Transverse colon (tissue), 4 donors: Measurements from ENCODE around the gene SLC29A3. TPM values are rescaled to one million over a fixed set of nuclear protein-coding genes. Genes with fewer than 3 reads are reported as not detected.

Experiments used
- DNase-seq: peaks from one replicate; pipeline ENCODE4 v3.0.0-alpha.2; 2019
- H3K27ac ChIP-seq, 4 donors: fragments of 200-600 bp; sonication (generic); 2 replicates each; pipeline ENCODE4 v1.5.1; 2016 to 2018; ENCODE audit warnings: inconsistent platforms in 4 of 4
- H3K27me3 ChIP-seq: fragments of 200-600 bp; sonication (generic); 2 replicates; pipeline ENCODE4 v1.5.1; 2017; ENCODE audit warnings: inconsistent platforms
- H3K36me3 ChIP-seq, 4 donors: fragments of 200-600 bp; sonication (generic); 2 replicates each; pipeline ENCODE4 v1.5.1; 2017 to 2019; ENCODE audit warnings: inconsistent platforms in 4 of 4
- H3K4me1 ChIP-seq, 4 donors: fragments of 200-600 bp; sonication (generic); 2 replicates each; pipeline ENCODE4 v1.5.1; 2017 to 2020; ENCODE audit warnings: inconsistent platforms in 4 of 4
- H3K4me3 ChIP-seq, 4 donors: fragments of 200-600 bp; sonication (generic); 1 replicate in 1 of 4; 2 replicates in 3 of 4; pipeline versions ENCODE4 v1.5.1 to v1.6.1; 2017 to 2019; ENCODE audit warnings: inconsistent platforms in 4 of 4
- H3K9me3 ChIP-seq, 2 donors: fragments of 200-600 bp; sonication (generic); 2 replicates each; pipeline ENCODE4 v1.5.1; 2017 to 2019; ENCODE audit warnings: inconsistent platforms in 2 of 2
- CTCF ChIP-seq, 5 experiments: fragments of 200-600 bp in 3 of 5; fragments of 450-650 bp in 2 of 5; sonication (generic) in 3 of 5; IDR thresholded peaks; 1 replicate in 2 of 5; 2 replicates in 3 of 5; pipeline ENCODE4 v1.5.1; 2016 to 2017; ENCODE audit warnings: antibody characterized with exemption in 5 of 5, inconsistent platforms in 3 of 5, mild to moderate bottlenecking in 2 of 5, moderate library complexity in 1 of 5
- EP300 ChIP-seq: sonication (generic); formaldehyde crosslinking; IDR thresholded peaks from one replicate; pipeline ENCODE4 v1.6.1; 2017; ENCODE audit warnings: antibody characterized with exemption, low read depth
- POLR2A ChIP-seq: fragments of 450-650 bp; IDR thresholded peaks from one replicate; pipeline ENCODE4 v1.6.1; 2016; ENCODE audit warnings: antibody characterized with exemption, mild to moderate bottlenecking, moderate library complexity
- POLR2AphosphoS5 ChIP-seq, 3 donors: sonication (generic); formaldehyde crosslinking; IDR thresholded peaks; one replicate each; pipeline ENCODE4 v1.6.1; 2016; ENCODE audit warnings: antibody characterized with exemption in 3 of 3
- WGBS, 2 donors: methylation state at CpG; one replicate each; pipeline ENCODE4 v1.1.5; 2018; ENCODE audit warnings: low coverage in 1 of 2; 5-methylcytosine and 5-hydroxymethylcytosine counted together
- in situ Hi-C, 4 donors: fragments of 200-750 bp; cut with MboI; loops; one replicate each; pipeline versions ENCODE4 v1.15.0 to v1.15.1; 2017; ENCODE audit warnings: low sequenced_read_pairs in 3 of 4, low pct_ligation_motif_present in 1 of 4, low pct_unique_long_range_greater_than_20kb in 1 of 4
- intact Hi-C: fragments of 100-400 bp; cut with DNase I; formaldehyde crosslinking; loops from one replicate; pipeline ENCODE4 v1.15.1; 2023; ENCODE audit warnings: low total_unique reads
- total RNA-seq, 4 donors: library from RNA; depleted of rRNA; stranded (reverse); fragments of >200 nt; gene quantifications; one replicate each; pipeline ENCODE4 v1.1.0, GENCODE V29; 2016

SLC29A3 gene
- total RNA-seq, 4 donors from 2014 or later, result 0.75 to 6.4 (median 3.4) TPM

DNA sequence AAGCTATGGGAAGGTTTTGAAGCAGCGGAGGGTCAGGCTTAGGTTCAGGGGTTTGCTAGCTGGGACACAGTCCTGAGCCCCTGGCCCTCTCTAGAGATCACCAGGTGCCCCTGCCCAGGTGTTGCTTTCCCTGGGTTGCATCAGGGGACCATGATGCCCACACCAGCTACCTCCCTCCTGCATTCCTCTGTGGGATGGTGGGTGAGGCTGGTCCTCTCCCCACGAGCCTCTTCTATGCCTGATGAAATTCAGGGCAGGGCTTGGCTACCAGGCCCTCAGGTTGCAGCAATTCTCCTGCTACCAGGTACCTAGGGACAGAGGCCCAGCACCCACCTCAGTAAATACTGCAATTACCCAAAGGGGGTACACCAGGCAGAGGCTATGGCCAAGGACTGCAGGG lies 10.8 kb upstream of the SLC29A3 start:
- WGBS, 2 donors, result 75% methylated on average over 2 of the region's 2 CpGs; no CpG with 5 or more reads in 1 of the 2 donors
- Histone ChIP-seq H3K4me1 (peaks cover 0 to 6% (median 0%) of the 10 kb centered on the region in 4 donors), H3K4me3 (no peak overlapping the region), H3K27ac (no peak overlapping the region), H3K27me3 (no peaks in the 10 kb centered on the region), H3K36me3 (no peaks in the 10 kb centered on the region), H3K9me3 (no peaks in the 10 kb centered on the region)
- no peak for TF ChIP-seq POLR2AphosphoS5 (IDR thresholded peaks at IDR 0.05)
- TF ChIP-seq POLR2A, result no peak
- TF ChIP-seq EP300, result no peak
- TF ChIP-seq CTCF (IDR thresholded peaks at IDR 0.05), result no peak
- no peak for DNase-seq
- intact Hi-C loops, result no loop called here
- in situ Hi-C loops, result loop anchor here in 2 of 4 donors (25.0 kb wide), 2 partner anchors 254 to 504 kb away; no protein-coding TSS in a partner anchor

GRCh38 chr10:71308985-71309384 lies 10.1 kb upstream of the SLC29A3 start:
- no peaks in the 10 kb centered on the region for H3K27me3 ChIP-seq
- DNase-seq, result no peak
- in situ Hi-C loops (loop anchor here in 2 of 4 donors (25.0 kb wide), 2 partner anchors 253 to 503 kb away; no protein-coding TSS in a partner anchor), intact Hi-C loops (no loop called here)
- H3K27ac ChIP-seq, result no peak overlapping the region
- H3K9me3 ChIP-seq, result no peaks in the 10 kb centered on the region
- 76 to 88% methylated on average over 2 to 3 of the region's 3 CpGs for WGBS, 2 donors
- H3K4me3 ChIP-seq, result no peak overlapping the region
- H3K4me1 ChIP-seq, result peaks cover 0 to 14% (median 5%) of the 10 kb centered on the region in 4 donors
- no peaks in the 10 kb centered on the region for H3K36me3 ChIP-seq
- TF ChIP-seq POLR2AphosphoS5 (IDR thresholded peaks at IDR 0.05) (no peak), POLR2A (no peak), EP300 (no peak), CTCF (IDR thresholded peaks at IDR 0.05) (no peak)

DNA sequence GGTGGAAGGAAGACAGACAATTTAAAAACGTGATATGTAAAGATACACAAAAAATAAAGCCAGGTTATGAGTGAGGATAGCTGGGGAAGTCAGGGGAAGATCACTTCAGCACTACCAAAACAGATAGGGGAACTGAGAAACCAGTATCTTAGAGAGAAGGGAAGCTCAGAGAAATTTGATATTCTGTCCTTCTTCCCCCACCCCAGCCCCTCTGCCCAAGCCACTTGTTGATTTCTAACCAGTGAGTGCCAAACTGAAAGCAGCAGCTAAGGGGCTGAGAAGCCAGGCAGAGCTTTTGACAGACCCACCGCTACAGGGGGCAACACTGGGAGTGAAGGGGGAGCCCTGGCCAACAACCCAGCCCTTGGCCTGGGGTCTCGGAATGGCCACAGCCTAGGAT lies 9.1 kb upstream of the SLC29A3 start:
- H3K27ac ChIP-seq, result no peak overlapping the region
- in situ Hi-C loops, result loop anchor here (10.0 to 25.0 kb wide), 7 partner anchors 252 to 505 kb away; no protein-coding TSS in a partner anchor
- H3K36me3 ChIP-seq, result no peaks in the 10 kb centered on the region
- no peaks in the 10 kb centered on the region for H3K27me3 ChIP-seq
- H3K4me3 ChIP-seq, result no peak overlapping the region
- intact Hi-C loops, result loop anchor here (10.0 kb wide), 3 partner anchors 265 to 585 kb away; no protein-coding TSS in a partner anchor
- TF ChIP-seq CTCF (IDR thresholded peaks at IDR 0.05), result no peak
- no peak for TF ChIP-seq POLR2A
- TF ChIP-seq POLR2AphosphoS5 (IDR thresholded peaks at IDR 0.05), result no peak
- TF ChIP-seq EP300, result no peak
- 58% methylated on average over 3 of the region's 3 CpGs; no CpG with 5 or more reads in 1 of the 2 donors for WGBS, 2 donors
- H3K9me3 ChIP-seq, result no peaks in the 10 kb centered on the region
- H3K4me1 ChIP-seq, result peaks cover 0 to 23% (median 8%) of the 10 kb centered on the region in 4 donors
- DNase-seq, result no peak

DNA sequence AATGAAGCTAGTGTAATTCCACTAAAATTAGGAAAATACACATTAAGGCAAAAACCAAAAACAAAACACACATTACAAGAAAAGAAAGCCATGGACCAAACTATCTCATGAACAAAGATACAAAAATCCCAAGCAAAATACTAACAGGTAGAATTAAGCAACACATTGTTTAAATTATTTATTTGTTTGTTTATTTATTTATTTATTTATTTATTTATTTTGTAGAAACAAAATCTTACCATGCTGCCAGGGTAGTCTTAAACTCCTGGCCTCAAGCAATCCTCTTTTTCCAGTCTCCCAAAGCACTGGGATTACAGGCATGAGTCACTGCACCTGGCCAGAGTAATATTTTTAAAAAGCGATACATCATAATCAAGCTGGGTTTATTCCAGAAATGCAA lies 6.8 kb upstream of the SLC29A3 start:
- intact Hi-C loops, result loop anchor here (10.0 kb wide), 3 partner anchors 263 to 583 kb away; no protein-coding TSS in a partner anchor
- TF ChIP-seq EP300, result no peak
- no peak for TF ChIP-seq CTCF (IDR thresholded peaks at IDR 0.05)
- 45 to 77% methylated on average over 1 of the region's 1 CpG for WGBS, 2 donors
- no peak for DNase-seq
- Histone ChIP-seq H3K27ac (no peak overlapping the region), H3K9me3 (no peaks in the 10 kb centered on the region), H3K4me1 (peaks cover 0 to 23% (median 8%) of the 10 kb centered on the region in 4 donors), H3K27me3 (no peaks in the 10 kb centered on the region), H3K36me3 (no peaks in the 10 kb centered on the region), H3K4me3 (no peak overlapping the region)
- in situ Hi-C loops, result loop anchor here (10.0 to 25.0 kb wide), 7 partner anchors 250 to 503 kb away; no protein-coding TSS in a partner anchor
